Measurements from ENCODE around the gene BPI. TPM values are rescaled to one million over a fixed set of nuclear protein-coding genes. Genes with fewer than 3 reads are reported as not detected.
A peak's percentile ranks its signal among the peaks of the same experiment; 100 is the strongest.
"Not testable (repeated sequence)": the region's sequence is repeated elsewhere in the genome, so short reads cannot be mapped to it uniquely, and the experiment has no call there.

BPI gene
- total RNA-seq, 1 donor from 2014 or later, result not detected

DNA sequence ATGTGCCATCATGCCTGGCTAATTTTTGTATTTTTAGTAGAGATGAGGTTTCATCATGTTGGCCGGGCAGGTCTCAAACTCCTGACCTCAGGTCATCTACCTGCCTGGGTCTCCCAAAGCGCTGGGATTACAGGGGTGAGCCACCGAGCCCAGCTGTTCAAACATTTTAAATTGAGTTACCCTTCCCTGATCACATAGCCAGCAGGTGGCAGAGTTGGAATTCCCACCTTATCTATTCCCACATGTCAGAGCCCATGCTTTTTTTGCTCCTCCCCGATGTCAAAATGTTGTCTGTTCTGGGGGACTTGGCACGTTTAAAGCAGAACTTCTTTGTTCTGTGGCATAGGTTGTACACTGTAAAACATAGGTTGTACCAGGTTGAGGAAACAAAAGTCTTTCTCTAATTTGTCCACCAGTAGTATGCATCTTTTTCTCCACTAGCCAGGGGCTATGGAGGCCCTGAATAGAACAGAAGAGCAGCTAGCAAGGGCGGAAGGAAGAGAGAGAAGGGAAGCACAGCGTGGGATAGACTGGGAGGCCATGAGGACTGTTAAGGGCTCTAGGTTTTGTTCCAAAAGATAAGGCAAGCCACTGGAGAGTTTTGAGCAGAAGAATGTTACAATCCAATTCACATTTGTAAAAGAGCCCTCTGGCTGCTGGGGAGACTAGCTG is 35.0 kb downstream of the BPI start:
- ATAC-seq, result no peak

DNA sequence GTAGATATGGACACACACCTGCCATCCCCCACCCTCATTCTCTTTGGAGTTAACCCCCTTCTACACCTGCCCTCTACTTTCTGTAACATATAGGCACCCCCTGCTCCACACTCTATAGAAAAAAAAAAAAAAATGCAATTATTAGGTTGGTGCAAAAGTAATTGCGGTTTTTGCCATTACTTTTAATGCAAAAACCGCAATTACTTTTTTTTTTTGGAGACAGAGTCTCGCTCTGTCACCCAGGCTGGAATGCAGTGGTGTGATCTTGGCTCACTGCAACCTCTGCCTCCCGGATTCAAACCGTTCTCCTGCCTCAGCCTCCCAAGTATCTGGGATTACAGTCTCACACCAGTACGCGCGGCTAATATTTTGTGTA is 35.6 kb downstream of the BPI start:
- ATAC-seq, result not testable (repeated sequence)

DNA sequence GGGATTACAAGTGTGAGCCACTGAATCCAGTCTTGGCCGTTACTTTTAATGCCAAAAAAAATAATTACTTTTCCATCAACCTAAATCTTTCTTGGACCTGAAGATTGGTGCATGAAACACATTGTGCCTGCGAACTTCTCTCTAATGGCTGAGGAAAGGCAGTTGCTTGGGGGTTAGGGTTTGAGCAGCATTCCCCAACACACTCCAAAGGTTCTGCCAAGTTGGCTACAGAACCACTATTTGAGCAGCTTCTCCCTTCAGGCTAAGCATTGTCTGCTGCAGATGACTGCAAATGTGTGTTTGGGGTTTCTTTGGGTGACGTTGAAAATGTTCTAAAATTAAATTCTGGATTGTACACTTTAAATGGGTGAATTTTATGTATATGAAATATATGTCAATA is 36.0 kb downstream of the BPI start:
- ATAC-seq, result no peak

DNA sequence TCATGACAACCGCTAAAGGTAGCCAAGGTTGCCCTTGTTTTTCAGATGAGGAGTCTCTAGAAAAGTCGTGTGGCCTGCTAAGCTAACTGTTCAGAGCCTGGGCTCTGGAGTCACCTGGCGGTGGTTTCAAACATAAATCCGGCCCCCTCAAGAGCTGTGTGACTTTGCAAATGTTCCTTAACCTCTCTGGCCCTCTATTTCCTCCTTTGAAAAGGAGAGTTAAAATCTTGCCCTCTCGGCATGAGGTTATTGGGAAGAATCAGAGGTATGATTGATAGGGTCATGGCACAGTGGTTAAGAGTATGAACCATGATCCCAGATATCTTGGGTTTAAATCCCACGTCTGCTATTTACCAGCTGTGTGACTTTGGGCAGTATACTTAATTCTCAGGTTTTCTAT is 36.7 kb downstream of the BPI start:
- no peak for ATAC-seq

DNA sequence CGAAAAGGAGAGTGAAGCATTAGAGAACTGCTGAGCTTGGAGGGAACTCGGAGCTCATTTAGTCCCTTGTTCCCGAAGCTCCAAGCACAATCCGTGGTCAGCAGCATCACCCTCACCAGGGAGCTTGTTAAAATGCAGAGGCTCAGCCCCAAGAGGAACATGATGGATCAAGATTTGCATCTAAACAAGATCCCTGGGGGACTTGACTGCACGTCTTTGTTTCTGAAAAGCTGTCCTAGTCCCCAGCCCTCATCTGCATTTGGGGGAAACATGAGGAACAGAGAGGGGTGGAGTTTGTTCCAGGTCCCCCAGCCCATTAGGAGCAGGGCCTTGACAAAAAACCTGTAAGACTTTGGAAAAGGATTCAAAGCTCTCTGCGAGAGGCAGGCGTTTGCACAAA is 38.3 kb downstream of the BPI start:
- ATAC-seq, result no peak

DNA sequence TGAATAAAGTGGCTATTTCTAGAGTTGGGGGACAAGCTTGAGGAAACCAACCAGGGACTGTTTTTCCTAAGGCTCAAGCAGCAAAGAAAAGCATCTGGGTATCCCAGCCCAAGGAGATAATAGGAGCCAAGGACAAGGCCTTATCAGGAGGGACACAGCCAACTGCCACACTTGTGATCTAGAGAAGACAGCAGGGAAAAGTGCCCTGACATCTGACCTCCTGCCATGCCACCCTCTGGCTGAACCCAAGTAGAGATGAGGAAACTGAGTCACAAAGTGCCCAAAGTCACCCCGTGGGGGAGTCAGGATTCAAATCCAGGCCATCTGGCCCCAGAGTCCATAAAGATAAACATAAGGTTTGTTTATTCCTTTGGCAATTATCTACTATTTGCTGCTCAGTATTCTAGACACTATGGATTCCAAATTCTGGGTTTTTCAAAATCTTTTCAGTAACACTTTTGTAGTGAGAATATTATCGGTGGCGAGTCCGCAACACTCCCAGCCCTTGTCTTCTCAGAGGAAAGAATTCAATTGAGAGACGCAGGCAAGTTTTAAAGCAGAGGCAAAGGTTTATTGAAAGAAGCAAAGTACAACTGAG is 38.9 kb downstream of the BPI start:
- no peak for ATAC-seq

DNA sequence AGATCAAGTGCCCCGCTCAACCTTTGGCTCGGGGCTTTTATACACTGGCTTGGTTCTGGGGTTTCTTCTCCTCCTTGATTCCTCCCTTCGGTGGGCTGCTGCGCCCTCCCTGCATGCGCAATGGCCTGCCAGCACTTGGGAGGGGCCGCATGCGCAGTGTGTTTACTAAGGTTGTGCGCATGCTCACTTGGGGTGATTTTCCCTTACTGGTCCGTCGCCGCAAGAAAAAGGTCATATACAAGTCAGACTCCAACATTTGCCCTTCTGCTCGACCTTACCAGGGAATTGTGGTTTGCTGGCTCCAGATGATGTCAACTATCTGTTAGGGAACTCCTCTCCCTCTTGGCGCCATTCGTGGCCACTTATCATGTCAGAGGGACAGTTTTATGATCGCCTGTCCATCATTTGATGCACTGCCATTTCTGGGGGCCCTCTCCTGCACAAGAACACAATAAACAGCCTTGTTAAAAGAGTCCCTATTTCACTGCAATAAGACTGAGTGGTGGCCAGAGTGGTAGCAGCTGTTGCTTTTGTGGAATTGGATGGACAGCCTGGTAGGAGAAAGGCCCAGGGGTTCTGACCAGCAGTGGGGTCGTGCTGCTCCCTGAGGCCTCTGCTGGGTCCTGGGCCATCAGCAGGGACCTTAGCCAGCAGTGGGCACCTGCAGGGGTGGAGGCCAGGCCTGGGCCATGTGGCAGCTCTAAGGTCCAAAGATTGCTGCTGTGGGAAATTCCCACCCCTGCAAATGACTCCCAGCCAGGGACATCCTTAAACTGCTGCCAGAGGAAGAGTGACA is 39.6 kb downstream of the BPI start:
- ATAC-seq, result no peak

DNA sequence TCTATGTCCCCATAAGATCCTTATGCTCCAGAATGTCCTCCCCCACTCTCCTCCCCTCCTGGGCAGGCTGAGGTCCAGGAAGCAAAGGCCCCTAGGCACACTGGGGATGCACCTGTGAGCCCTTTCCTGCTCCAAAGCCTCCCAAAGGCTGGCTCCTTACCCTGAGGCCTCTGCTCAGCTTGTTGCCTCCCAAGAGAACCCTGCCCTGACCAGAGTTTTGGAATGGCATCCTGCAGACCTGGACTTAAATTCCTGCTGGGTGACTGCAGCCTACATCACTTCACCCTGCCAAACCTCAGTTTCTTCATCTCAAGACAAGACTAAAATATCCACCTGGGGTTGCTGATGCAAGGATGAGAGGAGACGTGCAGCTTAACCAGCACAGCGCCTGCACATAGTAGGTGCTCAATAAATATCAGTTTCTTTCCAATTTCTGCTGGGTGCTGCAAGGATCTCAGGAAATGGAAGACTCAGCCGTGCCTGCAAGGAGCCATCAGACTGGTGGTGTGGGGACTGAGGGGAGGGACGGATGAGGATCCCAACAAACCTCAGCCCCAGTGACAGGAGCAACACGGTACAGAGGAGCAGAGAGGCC is 40.2 kb downstream of the BPI start:
- no peak for ATAC-seq

DNA sequence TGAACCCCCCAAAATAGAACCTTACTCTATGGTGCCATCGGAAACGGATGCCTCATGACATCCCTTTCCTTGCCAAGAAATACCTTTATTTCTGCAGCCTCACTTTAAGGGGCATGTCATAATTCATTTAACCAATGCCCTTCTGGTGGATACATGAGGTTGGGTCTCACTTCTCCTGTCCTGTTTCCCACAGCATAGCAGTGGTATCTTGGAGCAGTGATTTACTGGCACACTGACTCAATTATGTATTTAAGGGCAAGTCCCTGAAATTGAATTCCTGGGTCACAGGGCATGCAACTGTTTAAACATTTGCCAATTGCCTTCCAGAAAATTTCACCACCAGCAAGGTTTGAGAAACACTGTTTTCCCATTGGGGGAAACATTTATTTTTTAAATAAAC is 41.7 kb downstream of the BPI start:
- ATAC-seq, result no peak

DNA sequence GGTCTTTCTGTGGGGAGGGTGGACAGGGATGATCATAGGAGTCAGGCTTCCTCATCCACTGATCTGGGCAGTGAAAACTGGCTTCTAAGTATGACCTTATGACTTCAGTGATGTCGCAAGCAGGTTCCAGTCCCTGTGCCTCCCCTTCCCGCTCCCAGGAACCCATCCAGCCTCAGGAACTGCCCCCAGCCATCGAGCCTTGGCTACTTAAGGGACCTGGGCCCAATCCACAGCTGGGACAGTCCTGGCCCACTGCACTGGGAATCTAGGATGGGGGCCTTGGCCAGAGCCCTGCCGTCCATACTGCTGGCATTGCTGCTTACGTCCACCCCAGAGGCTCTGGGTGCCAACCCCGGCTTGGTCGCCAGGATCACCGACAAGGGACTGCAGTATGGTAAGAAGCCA is 42.3 kb downstream of the BPI start, which contains the start of gene LBP:
TSS of gene LBP (plus strand) at position 236 of the 405 bp plus-strand sequence. CDS start at position 271, 35 bp downstream.
- no peak for ATAC-seq

DNA sequence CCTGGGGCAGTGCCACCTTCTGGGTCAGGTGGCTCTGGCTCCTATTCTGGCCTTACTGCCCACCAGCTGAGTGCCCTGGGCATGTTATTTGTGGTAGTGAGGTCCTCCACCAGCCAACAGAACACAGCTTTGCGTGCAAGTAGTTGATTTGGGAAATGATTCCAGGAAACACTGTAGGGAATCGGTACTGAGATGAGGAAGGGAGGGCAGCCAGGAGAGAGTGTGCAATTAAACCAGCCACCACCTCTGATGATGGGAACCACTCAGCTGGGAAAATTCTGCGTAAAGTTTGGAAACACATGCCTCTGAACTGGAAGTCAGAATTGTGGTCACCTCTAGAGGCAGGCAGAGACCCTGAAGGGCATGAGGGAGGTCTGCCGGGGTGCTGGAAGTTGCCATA is 42.8 kb downstream of the BPI start:
- ATAC-seq, result no peak

DNA sequence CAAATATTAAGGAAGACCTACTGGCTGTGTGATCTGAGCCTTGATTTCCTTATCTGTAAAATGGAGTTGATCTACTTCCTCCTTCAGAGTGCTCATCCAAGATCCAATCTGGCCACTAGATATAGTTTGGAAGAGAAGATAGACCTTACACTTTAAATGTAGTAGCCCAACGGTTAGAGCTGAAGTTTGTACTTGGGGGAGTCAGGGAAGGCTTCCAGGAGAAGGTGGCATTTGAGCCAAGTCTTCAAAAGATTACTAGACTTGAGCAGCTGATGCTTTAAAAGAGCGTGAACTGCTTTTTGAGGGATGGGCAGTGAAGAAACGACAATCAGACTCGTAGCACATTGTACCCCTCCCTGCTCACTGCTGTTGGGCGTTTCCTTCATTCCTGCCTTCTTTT is 45.9 kb downstream of the BPI start:
- no peak for ATAC-seq

DNA sequence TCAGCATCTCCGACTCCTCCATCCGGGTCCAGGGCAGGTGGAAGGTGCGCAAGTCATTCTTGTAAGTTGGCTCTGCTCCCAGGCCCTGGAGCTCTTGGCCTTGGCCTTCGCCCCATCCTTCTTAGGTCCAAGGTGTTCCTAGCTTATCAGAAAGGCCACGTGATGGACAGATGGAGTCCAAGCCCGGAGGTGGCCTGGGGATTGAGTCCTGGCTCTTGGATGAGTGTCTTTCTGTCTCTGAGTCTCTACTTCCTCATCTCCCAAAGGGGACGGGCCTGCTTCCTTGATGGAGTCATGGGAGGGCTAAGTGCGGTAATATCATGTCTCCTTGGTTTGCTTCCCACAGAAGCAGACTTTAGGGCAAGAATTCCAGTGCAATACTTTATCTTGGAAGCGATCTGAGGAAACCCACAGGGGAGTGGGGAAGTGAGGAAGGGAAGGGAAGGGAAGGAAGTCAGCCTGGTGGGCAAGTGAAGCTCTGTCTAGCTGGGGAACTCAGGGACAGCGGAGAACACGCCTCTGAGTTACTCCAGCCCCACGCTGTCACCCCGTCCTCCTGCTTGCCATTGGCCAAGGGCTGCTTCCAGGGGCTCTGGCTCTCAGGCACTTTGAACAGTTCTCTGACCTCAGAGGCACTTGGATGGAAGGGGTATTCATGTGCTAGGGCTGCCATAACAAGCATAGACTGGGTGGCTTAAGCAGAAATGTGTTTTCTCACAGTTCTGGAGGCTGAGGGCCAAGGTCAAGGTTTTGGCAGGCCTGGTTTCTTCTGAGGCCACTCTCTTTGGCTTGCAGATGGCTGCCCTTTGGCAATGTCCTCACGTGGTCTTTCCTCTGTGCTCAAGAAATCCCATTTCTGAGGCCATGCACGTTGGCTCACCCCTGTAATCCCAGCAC is 47.2 kb downstream of the BPI start:
- no peak for ATAC-seq

DNA sequence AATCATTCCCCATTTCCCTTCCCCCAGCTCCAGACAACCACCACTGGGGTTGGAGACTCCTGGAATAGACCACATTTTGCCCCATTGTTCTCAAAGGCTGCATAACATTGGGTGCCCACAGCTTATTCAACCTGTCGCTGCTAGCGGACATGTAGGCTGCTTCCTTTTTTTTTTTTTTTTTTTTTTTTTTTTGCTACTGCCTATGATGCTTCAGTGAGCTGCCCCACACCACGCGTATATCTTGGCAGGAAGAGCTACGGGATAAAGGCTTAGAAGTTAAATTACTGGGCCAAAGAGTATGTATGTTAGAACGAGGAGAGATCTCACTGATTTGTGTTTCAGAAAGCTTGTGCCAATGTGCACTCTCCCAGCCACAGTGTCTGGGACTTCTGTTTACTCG is 49.4 kb downstream of the BPI start:
- no peak for ATAC-seq

DNA sequence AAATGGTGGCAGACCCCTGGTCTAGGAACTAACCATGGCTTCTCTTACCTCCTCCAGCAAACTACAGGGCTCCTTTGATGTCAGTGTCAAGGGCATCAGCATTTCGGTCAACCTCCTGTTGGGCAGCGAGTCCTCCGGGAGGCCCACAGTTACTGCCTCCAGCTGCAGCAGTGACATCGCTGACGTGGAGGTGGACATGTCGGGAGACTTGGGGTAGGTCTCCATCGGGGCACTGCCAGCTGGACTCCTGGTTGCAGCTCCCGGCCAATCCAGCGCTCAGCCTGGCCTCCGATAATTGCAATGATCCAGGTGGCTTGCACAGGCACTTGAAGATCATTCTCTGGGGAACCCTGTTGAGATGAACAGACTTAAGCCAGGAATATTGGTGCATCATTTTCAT is 50.3 kb downstream of the BPI start:
- no peak for ATAC-seq

DNA sequence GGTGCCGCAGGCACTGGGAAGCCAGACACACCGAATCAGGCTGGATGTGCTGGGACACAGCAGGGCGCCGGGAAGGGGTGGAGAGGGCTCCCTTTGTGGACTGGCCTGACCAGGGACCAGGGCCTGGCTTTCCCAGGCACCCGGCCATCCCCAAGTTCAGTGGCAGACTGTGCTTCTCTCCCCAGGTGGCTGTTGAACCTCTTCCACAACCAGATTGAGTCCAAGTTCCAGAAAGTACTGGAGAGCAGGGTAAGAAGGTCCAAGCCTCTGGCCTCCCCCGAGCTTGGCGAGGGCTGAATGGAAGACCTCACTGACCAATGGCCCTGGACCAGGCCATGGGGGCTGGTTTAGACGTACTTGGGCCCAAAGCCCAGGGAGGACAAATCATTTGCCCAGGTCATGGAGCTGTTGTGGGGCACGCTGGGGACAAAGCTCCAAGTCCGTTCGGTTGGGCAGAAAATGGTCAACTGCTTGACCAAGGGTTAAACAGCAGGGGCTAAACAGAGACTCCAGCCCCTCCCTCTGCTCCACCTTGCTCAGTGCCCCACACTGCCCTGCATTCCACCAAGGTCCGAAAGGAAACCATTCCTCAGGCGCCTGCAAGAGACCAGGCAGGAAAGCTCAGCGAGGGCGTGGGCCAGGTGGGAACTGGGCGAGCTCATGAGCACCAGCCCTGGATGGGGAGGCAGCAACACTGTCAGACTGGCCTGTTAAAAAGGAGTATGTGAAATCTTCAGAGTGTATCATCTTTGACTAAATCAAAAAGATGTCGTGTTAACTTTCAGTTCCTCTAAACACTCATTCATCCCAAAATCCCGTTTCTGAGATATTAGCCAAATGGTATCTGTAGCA is 51.4 kb downstream of the BPI start:
- no peak for ATAC-seq

DNA sequence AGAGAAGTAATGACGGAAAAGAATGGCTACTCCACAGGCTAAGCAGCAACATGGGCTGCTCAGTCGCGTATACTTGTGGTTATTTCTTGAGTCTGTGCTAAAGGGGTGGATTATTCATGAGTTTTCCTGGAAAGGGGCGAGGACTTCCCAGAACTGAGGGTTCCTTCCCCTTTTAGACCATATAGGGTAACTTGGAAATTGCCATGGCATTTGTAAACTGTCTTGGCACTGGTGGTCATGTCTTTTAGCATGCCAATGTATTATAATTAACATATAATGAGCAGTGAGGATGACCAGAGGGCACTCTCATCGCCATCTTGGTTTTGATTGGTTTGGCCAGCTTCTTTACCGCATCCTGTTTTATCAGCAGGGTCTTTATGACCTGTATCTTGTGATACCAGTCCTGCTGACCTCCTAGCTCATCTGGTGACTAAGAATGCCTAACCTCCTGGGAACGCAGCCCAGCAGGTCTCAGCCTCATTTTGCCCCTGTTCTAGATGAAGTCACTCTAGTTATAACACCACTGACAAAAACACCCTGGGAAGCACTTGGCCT is 53.8 kb downstream of the BPI start:
- ATAC-seq, result no peak

DNA sequence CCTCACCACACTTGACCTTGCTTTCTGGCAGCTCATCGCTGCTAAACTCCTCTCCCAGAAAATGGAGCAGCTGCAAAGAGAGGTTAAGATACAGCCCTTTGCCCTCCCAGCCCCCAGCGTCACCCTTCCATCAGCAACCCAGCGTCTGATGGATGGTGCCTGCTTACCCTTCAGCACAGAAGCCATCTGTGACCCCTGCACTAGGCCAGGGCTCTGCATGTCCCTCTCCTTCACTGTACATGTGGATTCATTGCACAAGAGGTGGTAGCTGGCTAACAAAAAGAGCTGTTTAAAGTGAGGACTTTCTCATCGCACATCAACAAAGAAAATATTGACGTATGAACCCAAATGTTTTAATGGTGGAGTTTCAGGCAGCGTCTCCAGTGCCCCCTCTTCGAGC is 54.6 kb downstream of the BPI start:
- ATAC-seq, result no peak

DNA sequence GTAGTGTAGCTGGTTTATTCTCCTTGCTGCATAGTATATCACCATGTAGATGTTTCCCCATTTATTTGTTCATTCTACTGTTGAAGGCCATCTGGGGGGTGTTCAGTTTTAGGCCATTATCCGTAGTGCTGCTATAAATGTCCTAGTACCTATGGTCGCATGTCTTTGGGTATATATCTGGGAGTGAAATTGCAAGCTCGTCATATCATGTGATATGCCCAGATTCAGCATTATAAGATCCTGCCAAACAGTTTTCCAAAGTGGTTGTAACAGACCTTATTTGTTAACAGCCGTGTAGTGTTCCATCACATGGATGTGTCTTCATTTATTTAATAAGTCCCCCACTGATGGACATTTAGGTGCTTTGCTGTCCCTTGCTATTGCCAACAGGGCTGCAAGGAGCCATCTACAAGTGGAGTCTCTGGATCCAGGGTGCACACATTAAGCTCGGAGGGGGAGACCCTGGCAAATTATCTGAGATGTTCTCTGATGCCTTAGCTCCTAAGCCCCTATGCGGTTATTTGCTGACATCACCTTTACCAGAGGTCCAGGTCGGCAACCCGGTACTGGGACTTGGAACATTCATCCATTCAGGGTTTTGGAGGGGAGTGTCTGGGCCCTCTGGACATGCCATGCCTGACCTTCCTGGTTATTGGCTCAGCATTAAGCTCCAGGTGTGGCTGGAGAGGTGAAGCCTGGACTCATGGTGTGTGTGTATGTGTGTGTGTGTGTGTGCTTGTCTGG is 59.2 kb downstream of the BPI start:
- no peak for ATAC-seq

DNA sequence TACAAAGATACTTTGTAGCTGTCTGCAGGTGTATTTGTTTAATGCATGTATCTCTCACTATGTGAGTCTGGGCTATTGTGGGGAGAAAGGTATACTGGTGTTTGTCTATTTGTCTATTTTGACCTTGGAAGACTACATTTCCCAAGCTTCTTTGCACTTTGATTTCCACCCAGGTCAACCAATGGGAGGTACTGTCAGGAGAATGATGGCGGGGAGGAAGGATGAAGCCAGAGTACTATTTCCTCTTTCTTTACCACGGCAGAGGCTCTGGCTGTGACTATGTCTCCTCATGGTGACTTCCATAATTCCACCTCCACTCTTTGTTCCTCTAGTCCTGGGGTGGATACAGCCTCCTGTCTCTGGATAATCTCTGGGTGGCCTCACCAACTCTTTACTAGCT is 65.4 kb downstream of the BPI start:
- peak; percentile 25 for ATAC-seq

Data from esophagus mucosa (tissue), 1 donor.